Measurements from ENCODE around the gene PTCHD1. TPM values are rescaled to one million over a fixed set of nuclear protein-coding genes. Genes with fewer than 3 reads are reported as not detected.

PTCHD1 gene
- total and polyA plus RNA-seq, 10 of the 15 experiments (the other 5 are each of a cell fraction or from before 2014, with no cell fraction given) = not detected

DNA sequence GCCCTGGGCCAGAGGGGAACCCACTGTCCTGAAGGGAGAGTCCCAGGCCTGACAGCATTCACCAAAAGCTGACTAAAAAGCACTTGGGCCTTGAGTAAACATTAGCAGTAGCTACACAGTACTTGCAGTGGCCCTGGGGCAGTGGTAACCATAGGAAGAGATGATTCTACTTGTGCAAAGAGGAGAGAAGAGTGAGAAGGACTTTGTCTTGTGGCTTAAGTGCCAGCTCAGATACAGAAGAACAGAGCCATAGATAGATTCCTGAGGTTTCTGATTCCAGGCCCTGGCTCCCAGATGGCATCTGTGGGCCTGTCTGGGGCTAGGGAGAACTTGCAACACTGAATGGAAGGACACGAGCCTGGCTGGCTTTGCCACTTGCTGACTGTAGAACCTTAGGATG is 100.5 kb downstream of the PTCHD1 start:
- no peak overlapping the region for H3K4me3 ChIP-seq
- no peak overlapping the region for H3K4me2 ChIP-seq (ENCODE audit: control insufficient read depth, insufficient read depth)
- DNase-seq (ENCODE audit: low read depth, low spot score) (no peak), FAIRE-seq (no peak), ATAC-seq (no peak)
- H3K9me3 ChIP-seq (replicated peaks; ENCODE audit: control insufficient read depth, insufficient read depth, low read length) = no peaks in the 10 kb centered on the region
- 0% methylated on average over 1 of the region's 1 CpG for WGBS (ENCODE audit: insufficient coverage, insufficient replicate concordance, low lambda C conversion rate, missing lambda C conversion rate)
- SMC1A ChIA-PET (ENCODE audit: uncharacterized antibody, unreplicated experiment) = no interaction called here
- H3K9ac ChIP-seq (ENCODE audit: control insufficient read depth, insufficient read depth, low read length) = no peak overlapping the region
- in situ Hi-C loops (cut with MboI) (no loop called here), intact Hi-C loops (cut with micrococcal nuclease; ENCODE audit: unreplicated experiment) (no loop called here)
- no peaks in the 10 kb centered on the region for H3K36me3 ChIP-seq (ENCODE audit: control insufficient read depth in 2 of 2, insufficient read depth in 2 of 2, low read length in 1 of 2)
- BruUV-seq (replicated peaks) = no TSS peak
- CTCF ChIA-PET = interaction anchor here (1.1 kb wide), 1 partner anchor 87 kb away, joined by 3 read pairs; no protein-coding TSS in a partner anchor
- no peaks in the 10 kb centered on the region for H3K27me3 ChIP-seq (replicated peaks in 1 of 2; ENCODE audit: control insufficient read depth in 2 of 2, insufficient read depth in 2 of 2, low read length in 1 of 2)
- H3K79me2 ChIP-seq (ENCODE audit: control insufficient read depth, insufficient read depth, low read length) = no peaks in the 10 kb centered on the region
- TF ChIP-seq, protein P1, sequence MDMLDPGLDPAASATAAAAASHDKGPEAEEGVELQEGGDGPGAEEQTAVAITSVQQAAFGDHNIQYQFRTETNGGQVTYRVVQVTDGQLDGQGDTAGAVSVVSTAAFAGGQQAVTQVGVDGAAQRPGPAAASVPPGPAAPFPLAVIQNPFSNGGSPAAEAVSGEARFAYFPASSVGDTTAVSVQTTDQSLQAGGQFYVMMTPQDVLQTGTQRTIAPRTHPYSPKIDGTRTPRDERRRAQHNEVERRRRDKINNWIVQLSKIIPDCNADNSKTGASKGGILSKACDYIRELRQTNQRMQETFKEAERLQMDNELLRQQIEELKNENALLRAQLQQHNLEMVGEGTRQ (IDR thresholded peaks at IDR 0.05; ENCODE audit: borderline replicate concordance, low read depth, low read length) = no peak
- no peak for TF ChIP-seq ATF7 (IDR thresholded peaks at IDR 0.05; ENCODE audit: low read depth)
- TF ChIP-seq EED (IDR thresholded peaks at IDR 0.05; ENCODE audit: low read depth) = no peak
- TF ChIP-seq MTA3 (IDR thresholded peaks at IDR 0.05; ENCODE audit: borderline replicate concordance, low read length) = no peak
- TF ChIP-seq NR2C1 (IDR thresholded peaks at IDR 0.05) = no peak
- no peak for TF ChIP-seq TBL1XR1 (IDR thresholded peaks at IDR 0.05; ENCODE audit: low read depth, low read length)
- TF ChIP-seq YY1 (IDR thresholded peaks at IDR 0.05; ENCODE audit: low read depth, low read length) = no peak
- no peak for TF ChIP-seq PML (IDR thresholded peaks at IDR 0.05; ENCODE audit: low read length)
- no peak for TF ChIP-seq E4F1 (IDR thresholded peaks at IDR 0.05; ENCODE audit: borderline replicate concordance, partially characterized antibody)
- TF ChIP-seq TAF1 (IDR thresholded peaks at IDR 0.05; ENCODE audit: borderline replicate concordance, low read depth, low read length) = no peak
- TF ChIP-seq MAX (IDR thresholded peaks at IDR 0.05; ENCODE audit: low read depth, low read length) = no peak
- no peak for TF ChIP-seq HDAC6 (IDR thresholded peaks at IDR 0.05; ENCODE audit: unreplicated experiment)
- no peak for TF ChIP-seq SRF (IDR thresholded peaks at IDR 0.05; ENCODE audit: low read depth in 2 of 2, low read length in 2 of 2)
- no peak for TF ChIP-seq CBFB (IDR thresholded peaks at IDR 0.05; ENCODE audit: low read depth)
- no peak for TF ChIP-seq CHD1 (IDR thresholded peaks at IDR 0.05; ENCODE audit: low read depth, low read length)
- TF ChIP-seq ATF2 (IDR thresholded peaks at IDR 0.05; ENCODE audit: low read length) = no peak
- TF ChIP-seq BCL11A (IDR thresholded peaks at IDR 0.05; ENCODE audit: low read depth, low read length) = no peak
- no peak for TF ChIP-seq RCOR1 (conservative IDR thresholded peaks at IDR 0.05; ENCODE audit: low read depth, low read length)
- TF ChIP-seq RELB (IDR thresholded peaks at IDR 0.05; ENCODE audit: low read depth) = no peak
- TF ChIP-seq EP300 (IDR thresholded peaks at IDR 0.05; ENCODE audit: borderline replicate concordance in 1 of 2, control insufficient read depth in 1 of 2, low read depth in 2 of 2, low read length in 2 of 2) = no peak
- no peak overlapping the region for H2AFZ ChIP-seq (ENCODE audit: control insufficient read depth, low read depth, low read length)
- RAD21 ChIA-PET (ENCODE audit: unreplicated experiment) = no interaction called here
- no peaks in the 10 kb centered on the region for H3K4me1 ChIP-seq (ENCODE audit: control insufficient read depth, insufficient read depth, low read length)
- POLR2A ChIA-PET = no interaction called here
- no peaks in the 10 kb centered on the region for H4K20me1 ChIP-seq (ENCODE audit: control insufficient read depth, insufficient read depth)
- no peak overlapping the region for H3K27ac ChIP-seq (ENCODE audit: control insufficient read depth, insufficient read depth)

Data from GM12878 (cell line).